IMR-90 (cell line): ENCODE results near the gene CUX1. TPM values are rescaled to one million over a fixed set of nuclear protein-coding genes. Genes with fewer than 3 reads are reported as not detected.
A peak's percentile ranks its signal among the peaks of the same experiment; 100 is the strongest.

ENCODE experiments used
- ATAC-seq: fragments of 200-7000 bp; cut with Tn5 transposase; 2 replicates; pipeline ENCODE4 v1.9.1; 2020; ENCODE audit warnings: low read depth, mild to moderate bottlenecking, moderate library complexity
- BruUV-seq: library from RNA; stranded (reverse); fragments of 400-500 nt; replicated peaks from 2 replicates; lab custom pipeline; 2021; lab: Mats Ljungman, UMichigan
- CTCF ChIA-PET: fragments of 300-600 bp; formaldehyde crosslinking; extraction: SDS; loops from one replicate; lab custom pipeline; 2021; ENCODE audit warnings: antibody characterized with exemption; lab: Yijun Ruan, JAX
- POLR2A ChIA-PET: fragments of 300-600 bp; sonication (Branson Sonifier 250); formaldehyde crosslinking; loops from one replicate; lab custom pipeline; 2022; ENCODE audit warnings: antibody characterized with exemption; ENCODE audit not compliant: unreplicated experiment; lab: Charles Lee
- DNase-seq: peaks from one replicate; pipeline ENCODE4 v3.0.0; 2013
- H2AFZ ChIP-seq: replicated peaks from 2 replicates; pipeline ENCODE3; 2013; ENCODE audit warnings: low read length, mild to moderate bottlenecking; ENCODE audit not compliant: poor library complexity
- H2AK5ac ChIP-seq: 2 replicates; pipeline ENCODE4 v1.6.1; 2013; ENCODE audit warnings: low read depth, low read length, inconsistent platforms
- H2AK9ac ChIP-seq: replicated peaks from 2 replicates; pipeline ENCODE3; 2013; ENCODE audit warnings: mild to moderate bottlenecking, low read depth, low read length, moderate library complexity; ENCODE audit not compliant: poor library complexity
- H2BK120ac ChIP-seq: 2 replicates; pipeline ENCODE4 v1.6.1; 2013; ENCODE audit warnings: low read depth, low read length, inconsistent platforms
- H2BK15ac ChIP-seq: 3 replicates; pipeline ENCODE4 v1.6.1; 2013; ENCODE audit warnings: low read depth, low read length, inconsistent platforms
- H2BK20ac ChIP-seq: 2 replicates; pipeline ENCODE4 v1.6.1; 2013; ENCODE audit warnings: low read depth, mild to moderate bottlenecking, inconsistent platforms, low read length, moderate library complexity
- H2BK5ac ChIP-seq: 2 replicates; pipeline ENCODE4 v1.6.1; 2013; ENCODE audit warnings: mild to moderate bottlenecking, low read depth, low read length, inconsistent platforms; ENCODE audit not compliant: poor library complexity, severe bottlenecking
- H3K14ac ChIP-seq: replicated peaks from 2 replicates; pipeline ENCODE4 v1.6.1; 2013; ENCODE audit warnings: low read depth, low read length, inconsistent platforms
- H3K18ac ChIP-seq: 2 replicates; pipeline ENCODE4 v1.6.1; 2013; ENCODE audit warnings: low read depth, low read length, control low read depth
- H3K23ac ChIP-seq: 2 replicates; pipeline ENCODE4 v1.6.1; 2013; ENCODE audit warnings: low read depth, low read length, inconsistent platforms
- H3K27ac ChIP-seq: 2 replicates; pipeline ENCODE4 v1.5.1; 2013; ENCODE audit warnings: mild to moderate bottlenecking, control low read depth, low read length; ENCODE audit not compliant: insufficient read depth
- H3K27me3 ChIP-seq: 2 replicates; pipeline ENCODE4 v1.6.1; 2013; ENCODE audit warnings: low read length; ENCODE audit not compliant: control insufficient read depth, insufficient read depth
- H3K36me3 ChIP-seq: 2 replicates; pipeline ENCODE4 v1.6.1; 2013; ENCODE audit warnings: low read length, mixed read lengths; ENCODE audit not compliant: control insufficient read depth, insufficient read depth
- H3K4ac ChIP-seq: 2 replicates; pipeline ENCODE4 v1.6.1; 2013; ENCODE audit warnings: low read depth, low read length, inconsistent platforms
- H3K4me1 ChIP-seq: 2 replicates; pipeline ENCODE4 v1.6.1; 2013; ENCODE audit warnings: low read length, mixed read lengths; ENCODE audit not compliant: control insufficient read depth, insufficient read depth
- H3K4me2 ChIP-seq: 2 replicates; pipeline ENCODE4 v1.6.1; 2013; ENCODE audit warnings: low read depth, mild to moderate bottlenecking, control low read depth, low read length, moderate library complexity
- H3K4me3 ChIP-seq: 2 replicates; pipeline ENCODE4 v1.5.1; 2013; ENCODE audit warnings: low read depth, mild to moderate bottlenecking, control low read depth, low read length, moderate library complexity; ENCODE audit not compliant: insufficient read depth
- H3K56ac ChIP-seq: 2 replicates; pipeline ENCODE4 v1.6.1; 2013; ENCODE audit warnings: low read length, inconsistent platforms; ENCODE audit not compliant: insufficient read depth; ENCODE audit errors: extremely low read depth
- H3K79me1 ChIP-seq, 2 experiments: 2 replicates each; pipeline ENCODE4 v1.6.1; 2013; ENCODE audit warnings: low read length in 2 of 2, inconsistent platforms in 1 of 2, low read depth in 1 of 2
- H3K9ac ChIP-seq: 2 replicates; pipeline ENCODE4 v1.6.1; 2013; ENCODE audit warnings: low read depth, low read length, control low read depth
- H3K9me1 ChIP-seq: 2 replicates; pipeline ENCODE4 v1.6.1; 2013; ENCODE audit warnings: low read length, inconsistent platforms; ENCODE audit not compliant: insufficient read depth
- H3K9me3 ChIP-seq: 2 replicates; pipeline ENCODE4 v1.6.1; 2013; ENCODE audit warnings: low read length; ENCODE audit not compliant: control insufficient read depth, insufficient read depth
- H4K20me1 ChIP-seq: 2 replicates; pipeline ENCODE4 v1.6.1; 2013; ENCODE audit warnings: low read length, inconsistent platforms; ENCODE audit not compliant: insufficient read depth
- H4K5ac ChIP-seq: 2 replicates; pipeline ENCODE4 v1.6.1; 2013; ENCODE audit warnings: mild to moderate bottlenecking, low read depth, low read length, control low read depth
- H4K8ac ChIP-seq, 2 experiments: 2 replicates each; pipeline ENCODE4 v1.6.1; 2013; ENCODE audit warnings: low read depth in 2 of 2, low read length in 2 of 2, control low read depth in 1 of 2, inconsistent platforms in 1 of 2
- H4K91ac ChIP-seq: 2 replicates; pipeline ENCODE4 v1.6.1; 2013; ENCODE audit warnings: low read depth, low read length, inconsistent platforms; ENCODE audit not compliant: insufficient read depth
- BHLHE40 ChIP-seq: fragments of 150-350 bp; IDR thresholded peaks from 2 replicates; pipeline ENCODE4 v1.6.1; 2016; ENCODE audit warnings: mild to moderate bottlenecking, low read depth, low read length
- CEBPB ChIP-seq: IDR thresholded peaks from 2 replicates; pipeline ENCODE4 v1.6.1; 2012; ENCODE audit warnings: low read depth, low read length, improper control_type of control experiment
- CTCF ChIP-seq: conservative IDR thresholded peaks from 2 replicates; pipeline ENCODE4 v1.5.1; 2012; ENCODE audit warnings: mild to moderate bottlenecking, low read depth, low read length, improper control_type of control experiment
- ELK1 ChIP-seq: fragments of 150-350 bp; IDR thresholded peaks from 2 replicates; pipeline ENCODE4 v1.6.1; 2016; ENCODE audit warnings: low read depth, mild to moderate bottlenecking, low read length, moderate library complexity, borderline replicate concordance
- MAFK ChIP-seq: IDR thresholded peaks from 2 replicates; pipeline ENCODE4 v1.6.1; 2012; ENCODE audit warnings: low read depth, low read length, improper control_type of control experiment
- MAZ ChIP-seq: IDR thresholded peaks from 2 replicates; pipeline ENCODE4 v1.6.1; 2012; ENCODE audit warnings: low read depth, mild to moderate bottlenecking, low read length, improper control_type of control experiment, moderate library complexity, borderline replicate concordance
- MXI1 ChIP-seq: IDR thresholded peaks from 2 replicates; pipeline ENCODE4 v1.6.1; 2012; ENCODE audit warnings: low read depth, mild to moderate bottlenecking, low read length, moderate library complexity, borderline replicate concordance
- POLR2A ChIP-seq: IDR thresholded peaks from 2 replicates; pipeline ENCODE4 v1.6.1; 2012; ENCODE audit warnings: mild to moderate bottlenecking, low read depth, low read length
- RAD21 ChIP-seq: IDR thresholded peaks from 2 replicates; pipeline ENCODE4 v1.6.1; 2012; ENCODE audit warnings: low read length, improper control_type of control experiment
- RCOR1 ChIP-seq: IDR thresholded peaks from 2 replicates; pipeline ENCODE4 v1.6.1; 2012; ENCODE audit warnings: mild to moderate bottlenecking, low read length, improper control_type of control experiment; ENCODE audit not compliant: insufficient replicate concordance
- SMC3 ChIP-seq: fragments of 150-350 bp; IDR thresholded peaks from 2 replicates; pipeline ENCODE4 v1.6.1; 2016; ENCODE audit warnings: low read depth, mild to moderate bottlenecking, antibody characterized with exemption, low read length, moderate library complexity
- WGBS, 2 experiments: methylation state at CpG; one replicate each; pipeline versions ENCODE4 v1.1.5 to v1.1.7; 2013; ENCODE audit warnings: missing lambda C conversion rate in 2 of 2; ENCODE audit not compliant: insufficient read length in 1 of 2; ENCODE audit errors: extremely low coverage in 2 of 2; 5-methylcytosine and 5-hydroxymethylcytosine counted together
- dilution Hi-C: fragments of 300-500 bp; cut with HindIII; formaldehyde crosslinking; loops from one replicate; pipeline ENCODE4 v1.14.3; 2018; ENCODE audit warnings: low sequenced_read_pairs; ENCODE audit not compliant: unreplicated experiment
- in situ Hi-C: fragments of 300-500 bp; cut with MboI; formaldehyde crosslinking; loops from 3 replicates; pipeline ENCODE4 v1.14.3; 2019; ENCODE audit warnings: low sequenced_read_pairs, inconsistent platforms, mixed read lengths
- intact Hi-C: fragments of 100-400 bp; cut with micrococcal nuclease; formaldehyde crosslinking; loops from 2 replicates; pipeline ENCODE4 v1.10.0; 2022
- polyA plus RNA-seq, 3 experiments: library from polyadenylated mRNA; depleted of rRNA; stranded (reverse); fragments of >200 nt; gene quantifications; 2 replicates each; pipeline ENCODE4 v1.2.3, GENCODE V29; 2012; ENCODE audit warnings: low replicate concordance in 1 of 3
- total RNA-seq: library from RNA; depleted of rRNA; stranded (reverse); fragments of >200 nt; gene quantifications from 2 replicates; pipeline ENCODE4 v1.2.3, GENCODE V29; 2012

Gene CUX1
- total and polyA plus RNA-seq, 2 of the 4 experiments (the other 2 are of a cell fraction): 19.7 to 46.4 TPM

- BruUV-seq: no TSS peak
- Histone ChIP-seq H3K9me1 (peaks cover 10% of the 10 kb centered on the region; the same call in 1 of the 2 replicates), H2BK20ac (no peak overlapping the region), H3K56ac (no peak overlapping the region), H4K8ac (no peak overlapping the region), H3K23ac (0 out of 2 replicates have a peak overlapping the region, but pooled peaks have one; percentile 52), H4K20me1 (peaks cover 72% of the 10 kb centered on the region), H2AK9ac (no peak overlapping the region), H2BK120ac (no peak overlapping the region), H3K4me1 (peaks cover 12% of the 10 kb centered on the region), H3K9ac (no peak overlapping the region), H2AK5ac (no peak overlapping the region), H3K9me3 (no peaks in the 10 kb centered on the region), H3K79me1 (peaks cover 36 to 90% of the 10 kb centered on the region in 2 experiments), H3K4me3 (no peak overlapping the region), H3K18ac (no peak overlapping the region), H2BK5ac (no peak overlapping the region), H3K4me2 (no peak overlapping the region), H3K27ac (no peak overlapping the region), H2BK15ac (no peak overlapping the region), H4K91ac (no peak overlapping the region), H3K27me3 (no peaks in the 10 kb centered on the region), H3K36me3 (no peaks in the 10 kb centered on the region), H2AFZ (no peak overlapping the region), H4K5ac (no peak overlapping the region), H3K14ac (0 out of 2 replicates have a peak overlapping the region, but pooled peaks have one; percentile 25), H3K4ac (0 out of 2 replicates have a peak overlapping the region, but pooled peaks have one; percentile 23)
- intact Hi-C loops: no loop called here
- no peak for DNase-seq
- TF ChIP-seq CEBPB (no peak), RCOR1 (no peak), SMC3 (no peak), ELK1 (no peak), MAZ (no peak), RAD21 (no peak), POLR2A (no peak), CTCF (no peak), MXI1 (no peak), MAFK (no peak), BHLHE40 (no peak)
- ATAC-seq: no peak
- WGBS, 2 experiments: 80% methylated on average over 1 of the region's 11 CpGs; no CpG with 5 or more reads in 1 of the 2 experiments
- ChIA-PET POLR2A (no interaction called here), CTCF (interaction anchor here (1.0 kb wide), 1 partner anchor 16 kb away, joined by 4 read pairs; no protein-coding TSS in a partner anchor)
- dilution Hi-C loops: no loop called here
- in situ Hi-C loops: no loop called here
Observed at GRCh38 chr7:101857358-101857811, 40.0 kb downstream of the CUX1 start.
